Measurements from ENCODE around the gene CDK15. TPM values are rescaled to one million over a fixed set of nuclear protein-coding genes. Genes with fewer than 3 reads are reported as not detected.

Gene CDK15
- total RNA-seq, 3 donors from 2014 or later (not counting 1 experiment from before 2014, with no cell fraction given) = 0.72 to 2.5 TPM; not detected in 1

DNA sequence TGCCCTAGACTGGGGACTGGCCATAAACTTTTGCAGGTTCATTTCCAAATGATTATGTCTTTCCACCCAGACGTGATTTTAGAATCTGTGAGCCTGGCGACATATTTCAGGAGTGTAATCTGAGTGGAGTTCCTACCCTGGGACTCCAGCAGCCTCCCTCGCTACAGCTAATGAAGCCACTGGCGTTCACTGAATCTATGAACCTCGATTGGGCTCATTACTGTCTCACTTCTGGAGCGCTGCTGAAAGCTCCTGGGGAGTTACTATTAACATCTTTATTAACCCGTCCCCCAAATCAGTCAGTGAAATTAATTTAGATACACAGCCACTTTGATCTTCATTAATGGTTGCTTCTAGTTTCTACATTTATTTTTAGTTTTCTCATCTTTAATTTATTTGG is 56.5 kb downstream of the CDK15 start:
- Mint-ChIP-seq H3K4me3 (no peak overlapping the region), H3K36me3 (no peaks in the 10 kb centered on the region), H3K27me3 (ENCODE audit: low read depth in 2 of 2) (peaks cover 19 to 23% of the 10 kb centered on the region in 2 donors), H3K9me3 (no peaks in the 10 kb centered on the region), H3K27ac (no peak overlapping the region), H3K4me1 (peaks cover 6 to 12% of the 10 kb centered on the region in 2 donors)
- TF ChIP-seq, protein P1, sequence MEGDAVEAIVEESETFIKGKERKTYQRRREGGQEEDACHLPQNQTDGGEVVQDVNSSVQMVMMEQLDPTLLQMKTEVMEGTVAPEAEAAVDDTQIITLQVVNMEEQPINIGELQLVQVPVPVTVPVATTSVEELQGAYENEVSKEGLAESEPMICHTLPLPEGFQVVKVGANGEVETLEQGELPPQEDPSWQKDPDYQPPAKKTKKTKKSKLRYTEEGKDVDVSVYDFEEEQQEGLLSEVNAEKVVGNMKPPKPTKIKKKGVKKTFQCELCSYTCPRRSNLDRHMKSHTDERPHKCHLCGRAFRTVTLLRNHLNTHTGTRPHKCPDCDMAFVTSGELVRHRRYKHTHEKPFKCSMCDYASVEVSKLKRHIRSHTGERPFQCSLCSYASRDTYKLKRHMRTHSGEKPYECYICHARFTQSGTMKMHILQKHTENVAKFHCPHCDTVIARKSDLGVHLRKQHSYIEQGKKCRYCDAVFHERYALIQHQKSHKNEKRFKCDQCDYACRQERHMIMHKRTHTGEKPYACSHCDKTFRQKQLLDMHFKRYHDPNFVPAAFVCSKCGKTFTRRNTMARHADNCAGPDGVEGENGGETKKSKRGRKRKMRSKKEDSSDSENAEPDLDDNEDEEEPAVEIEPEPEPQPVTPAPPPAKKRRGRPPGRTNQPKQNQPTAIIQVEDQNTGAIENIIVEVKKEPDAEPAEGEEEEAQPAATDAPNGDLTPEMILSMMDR (IDR thresholded peaks at IDR 0.05) = no peak
- intact Hi-C loops (cut with micrococcal nuclease) = no loop called here
- WGBS (ENCODE audit: insufficient coverage) = 84% methylated on average over 6 of the region's 7 CpGs
- DNase-seq (no peak), ATAC-seq (no peak)
- H3K36me3 ChIP-seq (ENCODE audit: control insufficient read depth, insufficient read depth, low read length) = no peaks in the 10 kb centered on the region
- no peaks in the 10 kb centered on the region for H3K4me1 ChIP-seq (ENCODE audit: control insufficient read depth, insufficient read depth, low read length)
- H3K4me3 ChIP-seq (ENCODE audit: low read length) = no peak overlapping the region
- no peaks in the 10 kb centered on the region for H3K27me3 ChIP-seq (ENCODE audit: control insufficient read depth, insufficient read depth, low read length)
- H3K9me3 ChIP-seq (ENCODE audit: control insufficient read depth, insufficient read depth, low read length) = no peaks in the 10 kb centered on the region
- no peak overlapping the region for H3K27ac ChIP-seq (ENCODE audit: low read length)

DNA sequence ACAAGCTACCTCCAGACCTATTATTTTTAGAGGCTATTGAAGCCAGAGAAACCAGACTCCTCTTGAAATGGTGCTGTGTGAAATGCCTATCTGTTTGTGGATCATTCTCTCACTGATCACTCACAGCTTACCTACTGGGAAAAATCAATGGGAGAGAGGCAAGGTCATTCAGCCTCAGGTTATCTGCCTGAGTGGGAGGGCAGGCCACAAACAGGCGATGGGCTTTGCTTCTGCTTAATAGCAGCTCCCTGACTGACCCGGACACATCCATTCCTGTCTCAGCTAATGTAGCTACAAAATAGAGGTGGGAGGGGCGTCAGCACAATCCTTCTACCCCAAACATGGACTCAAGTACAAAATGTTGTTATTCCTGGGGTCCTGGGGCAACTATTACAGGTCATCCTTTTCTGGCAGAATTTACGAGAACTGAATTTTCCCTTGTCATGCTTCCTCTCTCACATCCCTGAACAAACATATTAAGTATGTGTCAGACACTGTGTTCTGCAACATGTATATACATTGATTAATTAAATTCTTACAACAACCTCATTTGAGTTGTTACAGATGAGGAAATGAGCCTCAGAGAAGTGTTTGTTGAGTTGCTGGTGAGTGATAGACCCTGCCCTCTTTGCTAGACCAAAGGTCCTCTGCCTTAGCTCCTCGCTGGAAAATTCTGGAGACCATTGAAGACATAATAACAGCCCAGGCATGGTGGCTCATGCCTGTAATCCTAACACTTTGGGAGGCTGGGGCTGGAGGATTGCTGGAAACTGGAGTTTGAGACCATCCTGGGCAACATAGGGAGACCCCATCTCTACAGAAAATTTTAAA is 60.5 kb downstream of the CDK15 start:
- Mint-ChIP-seq H3K36me3 (no peaks in the 10 kb centered on the region), H3K27ac (no peak overlapping the region)
- WGBS (ENCODE audit: insufficient coverage) = 70% methylated on average over 5 of the region's 5 CpGs

DNA sequence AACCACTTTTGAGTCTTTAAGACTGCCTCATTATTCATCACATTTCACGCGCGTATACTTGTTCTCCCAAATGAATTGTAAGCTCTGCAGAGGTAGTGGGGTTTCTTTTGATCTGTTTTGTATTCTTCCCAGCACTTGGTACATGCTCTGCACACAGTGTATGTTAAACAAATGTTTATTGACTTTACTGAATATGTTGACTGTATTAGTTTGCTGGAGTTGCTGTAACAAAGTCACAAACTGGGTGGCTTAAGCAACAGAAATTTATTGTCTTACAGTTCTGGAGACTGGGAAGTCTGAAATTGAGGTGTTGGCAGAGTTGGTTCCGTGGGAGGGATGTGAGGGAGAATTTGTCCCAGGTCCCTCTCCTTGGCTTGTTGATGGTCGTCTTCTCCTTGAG is 65.1 kb downstream of the CDK15 start:
- no peaks in the 10 kb centered on the region for H3K27me3 ChIP-seq (ENCODE audit: control insufficient read depth, insufficient read depth, low read length)
- intact Hi-C loops (cut with micrococcal nuclease) = no loop called here
- no peaks in the 10 kb centered on the region for H3K9me3 ChIP-seq (ENCODE audit: control insufficient read depth, insufficient read depth, low read length)
- TF ChIP-seq, protein P1 (IDR thresholded peaks at IDR 0.05) = no peak
- Mint-ChIP-seq H3K4me3 (no peak overlapping the region), H3K27me3 (ENCODE audit: low read depth in 2 of 2) (peaks cover 13 to 14% of the 10 kb centered on the region in 2 donors), H3K27ac (no peak overlapping the region), H3K36me3 (no peaks in the 10 kb centered on the region), H3K4me1 (no peaks in the 10 kb centered on the region), H3K9me3 (no peaks in the 10 kb centered on the region)
- no peaks in the 10 kb centered on the region for H3K36me3 ChIP-seq (ENCODE audit: control insufficient read depth, insufficient read depth, low read length)
- DNase-seq (no peak), ATAC-seq (no peak)
- no peak overlapping the region for H3K27ac ChIP-seq (ENCODE audit: low read length)
- 87% methylated on average over 2 of the region's 5 CpGs for WGBS (ENCODE audit: insufficient coverage)
- no peak overlapping the region for H3K4me3 ChIP-seq (ENCODE audit: low read length)
- no peaks in the 10 kb centered on the region for H3K4me1 ChIP-seq (ENCODE audit: control insufficient read depth, insufficient read depth, low read length)

More for the DNA sequence above, 60.5 kb downstream of the CDK15 start:
- no peak overlapping the region for H3K4me3 Mint-ChIP-seq
- H3K27me3 Mint-ChIP-seq (ENCODE audit: low read depth in 2 of 2) = peaks cover 6 to 16% of the 10 kb centered on the region in 2 donors
- TF ChIP-seq, protein P1 (IDR thresholded peaks at IDR 0.05) = no peak
- no peaks in the 10 kb centered on the region for H3K9me3 ChIP-seq (ENCODE audit: control insufficient read depth, insufficient read depth, low read length)
- H3K27me3 ChIP-seq (ENCODE audit: control insufficient read depth, insufficient read depth, low read length) = no peaks in the 10 kb centered on the region
- no peak overlapping the region for H3K4me3 ChIP-seq (ENCODE audit: low read length)
- no peak overlapping the region for H3K27ac ChIP-seq (ENCODE audit: low read length)
- no peaks in the 10 kb centered on the region for H3K36me3 ChIP-seq (ENCODE audit: control insufficient read depth, insufficient read depth, low read length)
- H3K4me1 Mint-ChIP-seq = no peaks in the 10 kb centered on the region
- H3K9me3 Mint-ChIP-seq = no peaks in the 10 kb centered on the region
- H3K4me1 ChIP-seq (ENCODE audit: control insufficient read depth, insufficient read depth, low read length) = no peaks in the 10 kb centered on the region
- no peak for ATAC-seq
- intact Hi-C loops (cut with micrococcal nuclease) = no loop called here
- DNase-seq = no peak

Measured in natural killer cell (primary cell).